CD4-positive, alpha-beta T cell treated with Interleukin-1 beta for 1 hour (primary cell): ENCODE data around the gene LSM7.

Experiments
- DNase-seq, 2 donors: peaks; one replicate each; pipeline ENCODE4 v3.0.0-alpha.2; 2020 to 2022

The LSM7 gene

DNA sequence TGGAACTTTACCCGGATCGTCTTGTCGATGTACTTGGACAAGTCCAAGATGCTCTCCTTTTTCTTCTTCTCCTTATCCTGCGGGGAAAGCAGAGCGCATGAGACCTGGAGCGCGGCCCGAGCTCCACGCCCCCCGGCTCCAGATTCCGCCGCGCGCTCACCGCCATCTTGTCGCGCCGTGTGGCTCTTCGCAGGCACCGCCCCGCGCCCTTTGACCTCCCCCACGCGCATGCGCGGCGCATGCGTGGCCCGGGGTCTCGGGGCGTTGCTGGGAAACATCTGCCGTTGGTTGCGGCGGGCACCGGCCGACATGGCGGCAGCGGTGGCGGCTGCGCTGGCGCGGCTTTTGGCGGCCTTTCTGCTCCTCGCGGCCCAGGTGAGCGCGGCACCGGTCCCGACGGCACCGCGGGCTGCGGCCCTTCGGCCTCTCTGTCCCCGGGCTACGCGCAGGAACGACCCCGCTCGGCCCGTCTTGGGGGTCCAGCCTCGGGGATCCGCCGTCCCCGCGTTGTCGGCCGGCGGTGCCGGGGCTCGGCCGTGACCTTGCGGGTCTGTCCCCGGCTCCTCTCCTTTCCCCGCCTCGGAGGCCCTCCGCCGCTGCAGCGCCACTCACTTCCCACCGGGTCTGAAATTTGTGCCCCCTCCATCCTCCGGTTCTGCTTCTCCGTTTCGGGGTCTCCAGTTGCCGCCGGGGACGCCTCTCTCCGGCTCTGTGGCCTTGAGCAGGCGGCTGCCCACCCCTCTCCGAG lies at the start of gene LSM7, which contains the start of gene SPPL2B:
Gene LSM7 (minus strand): TSS at position 186 of the 748 bp plus-strand sequence. CDS start 20 bp downstream, at position 166.
Gene SPPL2B (plus strand): TSS at position 284 of the 748 bp plus-strand sequence. CDS start 26 bp downstream, at position 310.
- peak; percentile 94 to 95 for DNase-seq

DNA sequence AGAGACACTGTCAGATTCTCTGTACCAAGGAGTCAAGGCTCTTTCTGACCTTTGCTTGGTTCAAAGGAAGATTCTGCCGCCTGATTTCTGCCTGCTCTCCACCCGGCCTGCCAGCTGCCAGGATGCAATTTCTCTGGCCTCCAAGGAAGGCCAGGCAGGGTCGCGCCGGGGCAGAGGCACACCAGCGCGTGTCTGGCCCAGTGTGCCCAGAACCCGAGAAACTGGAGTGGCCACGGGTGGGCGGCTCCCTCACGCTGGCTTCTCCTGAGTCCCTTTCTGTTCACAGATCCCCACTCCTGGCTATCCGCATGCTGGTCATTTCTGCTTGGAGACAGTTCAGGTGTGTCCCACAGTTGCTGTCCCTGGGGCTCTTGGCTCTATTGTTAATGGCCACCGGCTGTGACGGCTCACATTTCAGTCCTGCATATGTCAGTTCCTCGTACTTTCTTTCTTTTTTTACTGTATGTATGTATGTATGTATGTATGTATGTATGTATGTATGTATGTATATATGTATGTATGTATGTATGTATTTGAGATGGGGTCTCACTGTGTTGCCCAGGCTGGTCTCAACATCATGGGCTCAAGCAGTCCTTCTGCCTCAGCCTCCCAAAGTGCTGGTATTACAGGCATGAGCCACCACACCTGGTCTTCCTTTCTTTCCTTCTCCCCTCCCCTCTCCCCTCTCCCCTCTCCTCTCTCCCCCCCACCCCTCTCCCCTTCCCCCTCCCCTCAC lies 48.6 kb upstream of the LSM7 start:
- no peak for DNase-seq

DNA sequence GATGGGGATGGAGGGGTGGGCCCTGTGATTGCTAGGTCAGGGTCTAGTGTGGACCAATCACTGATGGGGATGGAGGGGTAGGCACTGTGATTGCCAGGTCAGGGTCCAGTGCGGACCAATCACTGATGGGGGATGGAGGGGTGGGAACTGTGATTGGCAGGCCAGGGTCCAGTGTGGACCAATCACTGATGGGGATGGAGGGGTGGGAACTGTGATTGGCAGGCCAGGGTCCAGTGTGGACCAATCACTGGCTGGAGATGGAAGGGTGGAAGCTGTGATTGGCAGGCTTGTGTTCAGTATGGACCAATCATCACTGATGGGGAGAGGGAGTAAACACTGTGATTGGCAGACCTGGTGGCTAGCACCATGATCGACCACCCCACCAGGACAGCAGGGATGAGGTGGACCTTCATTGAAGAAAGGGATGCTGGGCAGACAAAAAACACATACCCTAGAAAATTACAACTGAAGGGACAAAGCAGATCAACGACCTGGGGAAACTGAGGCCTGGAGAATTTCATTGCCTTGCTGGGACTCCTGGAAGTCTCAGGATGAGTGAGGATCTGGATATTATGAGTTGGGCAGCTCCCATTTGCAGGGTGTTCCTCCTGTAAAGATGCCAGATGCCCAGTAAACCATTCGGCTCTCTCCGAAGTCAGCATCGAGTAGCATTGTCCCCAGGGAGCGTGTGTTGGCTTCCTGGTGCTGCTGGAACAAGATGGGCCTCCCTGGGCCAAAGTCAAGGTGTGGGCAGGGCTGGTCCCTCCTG lies 47.2 kb upstream of the LSM7 start:
- no peak for DNase-seq

DNA sequence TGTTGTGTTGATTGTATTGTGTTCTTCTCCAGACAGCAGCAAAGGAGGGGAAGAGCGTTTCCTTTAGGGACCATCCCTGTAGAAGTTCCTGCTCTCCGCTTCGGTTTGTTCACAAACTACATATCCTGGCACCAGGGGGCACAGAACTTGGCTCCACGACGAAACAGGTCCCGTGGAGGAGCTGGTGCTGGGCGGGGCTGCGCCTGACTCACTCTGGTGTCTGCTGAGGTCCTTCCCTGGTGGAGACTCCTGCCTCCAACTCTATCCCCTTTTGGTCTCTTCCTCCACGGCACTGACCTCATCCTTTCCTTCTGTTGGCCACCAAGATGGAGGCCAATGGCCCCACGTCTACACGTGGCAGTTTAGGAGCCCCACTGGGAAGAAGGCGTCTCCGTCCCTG lies 46.4 kb upstream of the LSM7 start:
- no peak for DNase-seq

DNA sequence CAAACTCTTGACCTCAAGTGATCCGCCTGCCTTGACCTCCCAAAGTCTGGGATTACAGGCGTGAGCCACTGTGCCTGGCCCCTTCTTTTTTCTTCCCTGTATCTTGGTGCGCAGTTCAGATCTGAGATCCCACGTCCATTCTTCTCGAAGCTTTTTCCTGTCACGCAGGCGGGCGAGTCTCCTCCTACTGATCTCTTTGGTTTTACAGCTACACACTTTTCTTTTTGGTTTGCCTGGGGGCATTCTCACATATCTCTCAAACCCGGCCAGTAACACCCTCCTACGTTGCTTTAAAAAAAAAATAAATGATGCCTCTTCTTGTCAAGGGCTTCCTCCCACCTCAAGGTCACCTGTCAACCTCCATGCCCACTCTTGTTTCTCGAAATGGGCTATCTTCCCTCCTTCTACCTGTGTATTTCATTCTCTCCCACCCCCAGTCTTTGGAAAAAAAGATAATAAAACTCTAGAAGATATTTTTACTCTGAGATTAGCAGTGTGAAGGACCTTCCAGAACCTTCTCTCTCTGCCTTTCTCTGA lies 43.8 kb upstream of the LSM7 start:
- DNase-seq, result no peak

DNA sequence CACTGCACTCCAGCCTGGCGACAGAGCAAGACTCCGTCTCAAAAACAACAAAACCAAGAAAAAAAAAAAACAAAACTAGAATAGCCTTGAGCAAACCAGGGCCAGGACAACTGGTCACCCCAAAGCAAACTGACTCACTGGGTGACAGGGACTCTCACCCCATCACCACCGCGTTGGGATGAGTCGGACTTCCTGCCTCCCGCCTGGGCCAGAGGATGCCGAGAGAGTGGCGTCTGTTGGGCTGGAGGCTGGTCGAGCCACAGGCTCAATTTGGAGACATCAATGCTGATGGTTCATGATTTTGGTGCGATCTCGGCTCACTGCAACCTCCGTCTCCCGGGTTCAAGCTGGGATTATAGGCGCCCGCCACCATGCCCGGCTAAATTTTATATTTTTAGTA lies 43.3 kb upstream of the LSM7 start:
- DNase-seq, result no peak

DNA sequence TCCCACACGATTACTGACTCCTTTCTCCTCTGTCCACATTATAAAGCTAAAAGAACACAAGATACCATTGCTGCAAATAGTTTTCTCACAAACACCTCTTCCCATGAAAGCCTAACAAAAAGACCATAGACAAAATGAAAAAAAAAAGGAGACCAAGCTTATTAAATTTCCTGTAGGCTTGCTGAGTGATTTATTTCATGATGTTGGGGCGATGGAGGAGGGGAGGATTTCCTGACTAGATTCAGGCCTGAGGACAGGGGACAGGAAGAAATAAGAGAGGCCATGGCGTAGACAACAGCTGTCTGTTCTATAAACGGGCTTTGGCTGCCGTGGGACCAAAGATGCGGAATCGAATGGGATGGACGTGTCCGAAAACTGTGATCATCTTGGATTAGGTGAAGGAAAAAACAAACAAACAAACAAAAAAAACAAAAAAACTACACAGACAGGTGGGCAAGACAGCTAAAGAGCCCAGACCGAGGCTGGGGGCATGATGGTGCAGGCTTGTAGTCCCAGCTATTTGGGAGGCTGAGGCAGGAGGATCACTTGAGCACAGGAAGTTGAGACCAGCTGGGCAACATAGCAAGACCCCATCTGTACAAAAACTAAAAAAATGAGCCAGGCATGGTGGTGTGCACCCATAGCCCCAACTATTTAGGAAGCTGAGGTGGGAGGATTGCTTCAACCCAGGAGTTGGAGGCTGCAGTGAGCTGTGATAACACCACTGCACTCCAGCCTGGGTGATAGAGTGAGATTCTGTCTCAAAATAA lies 37.0 kb upstream of the LSM7 start:
- DNase-seq, result no peak

DNA sequence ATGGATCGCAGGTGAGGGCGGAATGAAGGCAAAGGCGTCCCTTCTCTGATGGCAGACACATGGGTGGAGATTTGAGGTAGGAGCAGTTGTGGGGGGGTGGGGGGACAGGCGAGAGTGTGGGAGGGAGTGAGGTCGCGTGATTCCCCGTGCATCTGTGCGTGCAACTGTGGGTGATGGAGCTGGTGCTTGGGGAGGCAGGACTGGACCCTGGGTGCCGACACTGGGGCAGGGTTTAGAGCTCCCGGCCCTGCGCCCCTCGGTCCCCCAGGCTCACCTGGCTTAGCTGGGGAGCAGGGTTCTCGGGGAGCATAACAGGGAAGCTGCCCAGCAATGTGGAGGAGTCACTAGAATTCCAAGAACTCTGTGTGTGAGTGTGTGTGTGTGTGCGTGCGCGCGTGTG lies 35.0 kb upstream of the LSM7 start:
- no peak for DNase-seq

DNA sequence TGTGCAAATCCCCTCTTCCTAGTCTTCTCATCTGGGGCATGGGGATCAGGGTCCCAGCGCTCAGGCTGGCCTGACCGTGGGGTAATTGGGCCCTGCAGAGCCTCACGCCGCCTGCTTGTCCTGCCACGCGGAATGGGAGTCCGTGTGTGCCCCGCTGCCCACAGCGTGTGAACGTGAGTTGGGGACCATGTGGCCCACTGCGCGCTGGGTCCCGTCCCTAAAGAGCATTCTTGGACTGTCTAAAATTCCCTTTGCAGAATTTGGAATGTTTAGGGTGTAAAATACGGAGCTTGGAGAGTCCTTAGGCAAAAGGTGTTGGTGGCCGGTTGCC lies 34.5 kb upstream of the LSM7 start:
- no peak for DNase-seq

DNA sequence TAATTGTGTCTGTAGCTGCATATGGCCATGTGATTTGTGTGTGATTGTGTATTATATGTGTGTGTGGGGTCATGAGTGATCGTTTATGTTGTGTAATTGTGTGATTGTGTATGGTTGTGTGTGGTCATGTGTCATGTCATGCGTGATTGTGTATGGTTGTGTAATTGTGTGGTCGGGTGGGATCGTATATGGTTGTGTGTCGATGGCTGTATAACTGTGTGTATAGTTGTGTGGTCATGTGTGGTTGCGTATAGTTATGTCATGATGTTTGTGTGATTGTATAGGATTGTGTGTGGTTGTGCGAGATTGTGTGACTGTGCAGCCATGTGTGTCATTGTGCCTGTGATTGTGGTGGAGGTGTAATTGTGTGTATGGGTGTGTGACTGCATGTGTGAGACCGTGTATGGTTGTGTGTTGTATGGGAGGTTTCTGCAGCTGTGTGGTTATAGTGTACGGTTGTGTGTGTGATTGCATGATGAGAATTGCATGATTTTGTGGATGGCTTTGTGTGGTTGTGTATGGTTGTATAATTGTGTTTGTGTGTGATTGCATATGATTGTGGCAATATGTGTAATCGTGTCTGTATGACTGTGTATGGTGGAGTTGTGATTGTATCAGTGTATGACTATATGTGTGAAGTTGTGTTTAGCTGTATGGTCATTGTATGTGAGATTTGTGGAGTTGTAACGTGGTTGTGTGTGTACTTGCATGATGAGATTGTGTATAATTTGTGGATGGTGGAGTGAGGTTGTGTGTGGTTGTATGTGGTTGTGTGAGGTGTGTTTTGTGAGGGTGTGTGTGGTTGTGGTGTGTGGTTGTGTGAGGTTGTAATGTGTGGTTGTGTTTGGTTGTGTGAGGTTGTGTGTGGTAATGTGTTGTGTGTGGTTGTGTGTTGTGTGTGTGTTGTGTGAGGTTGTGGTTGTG lies 33.9 kb upstream of the LSM7 start:
- no peak for DNase-seq

DNA sequence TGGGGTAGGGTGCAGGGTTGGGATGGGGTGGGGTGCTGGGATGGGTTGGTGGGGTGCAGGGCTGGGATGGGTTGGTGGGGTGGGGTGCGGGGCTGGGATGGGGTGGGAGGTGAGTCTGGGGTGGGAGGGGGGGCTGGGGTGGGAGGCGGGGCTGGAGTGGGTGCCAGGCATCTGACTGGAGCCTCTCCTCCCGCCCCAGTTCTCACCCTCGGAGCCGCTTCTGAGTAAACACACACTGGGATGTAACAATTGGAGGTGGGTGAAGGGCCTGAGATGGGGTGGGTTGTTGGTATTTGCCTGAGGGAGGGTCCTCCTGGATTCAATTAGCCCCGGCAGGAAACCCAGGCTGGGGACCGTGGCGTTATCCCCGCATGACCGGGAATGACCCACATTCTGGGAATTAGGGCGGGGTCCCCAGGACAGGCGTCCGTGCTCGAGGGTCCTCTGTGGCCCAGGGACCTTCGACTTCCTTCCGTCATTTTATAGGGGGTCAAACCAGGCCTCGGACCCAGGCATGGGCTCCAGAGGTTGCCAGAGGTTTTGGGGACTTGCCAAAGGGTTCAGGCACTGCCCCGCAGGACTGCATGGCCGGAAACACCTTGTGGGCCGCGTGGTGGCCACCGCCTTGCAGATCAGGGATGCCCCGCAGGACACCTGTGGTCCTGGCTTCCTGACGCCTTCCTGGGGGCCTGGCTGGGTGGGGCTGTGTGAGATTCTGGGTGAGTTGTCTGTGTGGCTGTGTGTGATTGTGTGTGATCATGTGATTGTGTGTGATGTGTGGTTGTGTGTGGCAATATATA lies 33.1 kb upstream of the LSM7 start:
- no peak for DNase-seq

DNA sequence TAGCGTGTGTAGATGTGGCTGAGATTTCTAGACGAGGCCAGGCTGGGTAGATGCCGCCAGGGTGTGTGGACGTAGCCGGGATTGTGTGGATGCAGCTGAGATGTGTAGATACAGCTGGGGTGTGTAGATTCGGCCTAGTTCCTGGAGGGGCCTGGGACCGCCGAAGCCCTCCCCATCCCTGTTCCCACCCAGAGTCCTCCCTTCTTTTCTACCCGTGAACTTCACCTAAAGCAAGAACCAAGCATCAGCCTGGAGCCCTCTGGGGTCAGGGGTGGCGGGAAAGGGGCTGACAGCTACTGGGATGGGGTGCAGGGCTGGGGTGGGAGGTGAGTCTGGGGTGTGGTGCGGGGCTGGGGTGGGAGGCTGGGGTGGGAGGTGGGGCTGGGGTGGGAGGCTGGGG lies 32.4 kb upstream of the LSM7 start:
- no peak for DNase-seq

DNA sequence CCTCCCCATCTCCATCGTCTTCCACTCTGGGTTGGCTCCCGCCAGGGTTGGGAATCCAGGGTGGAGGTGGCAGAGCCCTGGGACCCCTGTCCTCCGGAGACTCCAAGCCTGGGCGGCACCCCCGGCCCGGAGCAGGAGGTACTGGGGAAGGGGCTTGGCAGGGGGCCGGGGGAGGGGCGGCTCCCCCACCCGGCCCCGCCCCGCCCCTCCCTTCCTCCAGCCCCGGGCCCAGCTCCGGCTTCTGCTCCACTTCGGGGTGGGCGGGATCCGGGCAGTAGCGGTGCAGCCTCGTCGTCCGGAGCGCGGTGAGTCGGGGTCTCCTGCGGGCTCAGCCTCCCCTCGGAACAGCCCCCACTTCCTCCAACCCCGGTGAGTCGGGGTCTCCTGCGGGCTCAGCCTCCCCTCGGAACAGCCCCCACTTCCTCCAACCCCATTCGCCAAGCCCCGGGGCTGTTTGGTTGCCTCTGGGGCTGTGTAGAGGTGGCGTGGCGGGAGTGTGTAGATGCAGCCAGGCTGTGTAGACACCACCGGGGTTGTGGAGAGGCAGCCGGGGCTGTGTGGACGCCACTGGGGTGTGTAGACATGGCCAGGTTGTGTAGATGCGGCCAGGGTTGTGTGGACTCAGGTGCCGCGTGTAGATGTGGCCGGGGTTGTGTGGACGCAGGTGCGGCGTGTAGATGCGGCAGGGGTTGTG lies 31.8 kb upstream of the LSM7 start, which contains the start of gene TMPRSS9:
Gene TMPRSS9 (plus strand): TSS at position 274 of the 694 bp plus-strand sequence. CDS start 29,521 bp downstream, outside the sequence.
- DNase-seq, result no peak

DNA sequence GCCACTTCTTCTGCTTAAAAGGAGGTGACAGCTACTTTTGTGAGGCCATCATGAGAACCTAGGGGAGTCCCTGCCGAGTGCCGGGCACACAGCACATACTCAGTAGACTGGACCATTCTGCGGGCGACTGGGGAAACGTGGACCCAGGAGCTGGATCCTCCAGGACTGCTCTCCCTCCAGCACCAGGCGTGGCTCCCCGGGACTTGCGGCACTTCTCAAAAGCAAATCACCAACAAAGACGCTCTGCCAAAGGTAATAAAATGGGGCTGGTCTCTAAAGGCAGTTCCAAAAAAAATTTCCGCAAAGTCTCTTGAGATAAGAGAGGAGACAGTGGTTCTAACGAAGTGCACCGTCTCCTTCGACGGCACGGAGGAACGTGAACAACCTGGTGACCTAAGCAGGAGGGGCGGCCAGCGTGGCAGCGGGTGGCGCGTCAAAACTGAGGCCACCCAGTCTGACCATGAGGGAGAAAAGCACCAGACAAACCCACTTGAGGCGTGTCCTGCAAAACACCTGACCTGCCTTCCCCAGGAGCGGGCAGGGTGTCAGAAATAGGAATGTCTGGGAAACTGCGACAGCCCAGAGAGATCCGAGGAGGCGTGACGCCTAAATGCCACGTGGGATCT lies 30.3 kb upstream of the LSM7 start:
- DNase-seq, result no peak

DNA sequence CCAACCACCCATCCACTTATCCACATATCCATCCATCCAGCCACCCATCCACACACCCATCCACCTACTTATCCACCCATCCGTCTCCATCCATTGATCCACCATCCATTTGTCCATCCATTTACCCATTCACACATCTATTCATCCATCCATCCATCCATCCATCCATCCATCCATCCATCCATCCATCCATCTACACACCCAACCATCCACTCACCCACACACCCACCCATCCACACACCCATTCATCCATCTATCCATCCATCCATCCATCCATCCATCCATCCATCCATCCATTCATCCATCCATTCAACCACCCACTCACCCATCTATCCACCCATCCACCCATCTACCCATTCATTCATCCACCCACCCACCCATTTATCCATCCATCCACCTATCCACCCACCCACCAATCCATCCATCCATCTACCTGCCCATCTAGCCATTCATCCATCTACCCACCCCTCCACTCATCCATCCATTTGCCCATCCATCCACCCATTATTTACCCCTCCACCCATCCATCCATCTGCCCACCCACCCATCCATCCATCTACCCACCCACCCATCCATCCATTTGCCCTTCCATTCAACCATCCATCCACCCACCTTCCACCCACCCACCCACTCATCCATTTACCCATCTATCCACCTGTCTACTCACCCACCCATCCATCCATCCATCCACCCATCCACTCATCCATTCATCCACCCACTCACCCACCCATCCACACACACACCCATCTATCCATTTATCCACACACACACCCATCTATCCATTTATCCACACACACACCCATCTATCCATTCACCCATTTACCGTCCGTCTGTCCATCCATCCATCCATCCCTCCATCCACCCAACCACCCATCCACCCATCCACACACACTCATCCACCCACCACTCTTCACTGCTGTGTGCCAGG lies 29.2 kb upstream of the LSM7 start:
- DNase-seq, result no peak

DNA sequence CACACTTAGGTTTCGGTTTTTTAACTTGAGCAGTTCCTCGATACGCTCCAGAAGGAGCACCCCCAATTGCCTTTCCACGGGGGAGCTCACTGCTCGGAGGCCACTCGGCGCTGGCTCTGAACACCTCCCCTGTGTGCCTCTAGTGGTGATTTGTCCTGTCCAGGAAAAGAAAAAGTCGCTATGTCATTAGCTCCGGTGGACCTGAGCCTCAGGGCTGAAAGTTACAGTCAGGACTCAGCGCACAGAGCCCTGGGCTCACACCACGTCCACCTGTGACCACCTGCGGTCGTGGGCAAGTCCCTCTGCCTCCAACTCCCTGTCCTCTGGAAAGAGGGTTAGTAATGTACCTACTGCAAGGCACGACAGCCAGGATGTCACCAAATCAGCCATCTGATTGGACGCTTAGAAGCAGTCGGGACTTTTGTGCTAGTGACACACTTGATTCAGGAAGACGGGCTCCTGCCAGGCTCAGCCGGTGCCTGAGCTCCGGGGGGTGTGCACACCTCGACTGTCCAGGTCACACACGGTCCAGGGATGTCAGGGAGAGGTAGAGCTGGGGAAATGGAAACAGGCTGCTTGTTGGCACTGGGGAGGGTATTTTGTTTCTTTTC lies 27.8 kb upstream of the LSM7 start:
- no peak for DNase-seq

DNA sequence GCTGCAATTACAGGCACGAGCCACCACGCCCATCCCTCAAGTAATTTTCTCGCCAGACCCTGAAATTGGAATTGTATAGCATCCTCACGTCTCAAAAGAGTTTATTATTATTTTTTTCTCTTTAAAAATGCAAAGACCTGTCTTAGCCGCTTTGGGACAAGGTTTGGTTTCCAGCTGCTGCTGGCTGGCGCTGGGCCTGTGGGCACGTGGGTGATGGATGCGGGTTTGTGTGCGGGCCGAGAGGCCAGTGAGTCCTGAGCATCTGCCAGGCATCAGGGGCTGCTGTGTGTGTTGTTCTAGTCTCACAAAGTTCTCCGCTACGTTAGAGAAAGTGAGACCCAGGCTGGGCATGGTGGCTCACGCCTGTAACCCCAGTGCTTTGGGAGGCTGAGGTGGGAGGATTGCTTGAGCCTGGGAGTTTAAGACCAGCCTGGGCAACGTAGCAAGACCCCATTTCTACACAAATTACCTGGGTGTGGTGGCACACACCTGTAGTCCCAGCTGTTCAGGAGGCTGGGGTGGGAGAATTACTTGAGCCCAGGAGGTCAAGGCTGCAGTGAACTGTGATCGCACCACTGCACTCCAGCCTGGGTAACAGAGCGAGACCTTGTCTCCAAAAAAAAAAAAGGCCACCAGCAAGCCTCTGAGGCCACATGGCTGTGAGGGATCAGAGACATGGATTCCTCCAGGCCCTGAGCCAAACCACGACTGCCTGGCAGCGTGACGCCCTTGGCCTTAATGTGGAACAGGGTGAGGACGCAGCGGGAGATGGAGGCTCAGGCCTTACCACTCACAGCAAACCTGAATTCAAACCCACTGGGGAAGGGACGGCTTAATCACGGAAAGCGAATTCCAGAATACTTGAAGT lies 27.0 kb upstream of the LSM7 start:
- no peak for DNase-seq
